IPS DF 4.7 (cell line): Measurements from ENCODE around the gene CCL26.
"Not testable (repeated sequence)": the region's sequence is repeated elsewhere in the genome, so short reads cannot be mapped to it uniquely, and the experiment has no call there.

Experiments
- DNase-seq: peaks from one replicate; pipeline ENCODE4 v3.0.0-alpha.2; 2013; ENCODE audit warnings: low spot score; ENCODE audit errors: extremely low read depth

Gene CCL26

DNA sequence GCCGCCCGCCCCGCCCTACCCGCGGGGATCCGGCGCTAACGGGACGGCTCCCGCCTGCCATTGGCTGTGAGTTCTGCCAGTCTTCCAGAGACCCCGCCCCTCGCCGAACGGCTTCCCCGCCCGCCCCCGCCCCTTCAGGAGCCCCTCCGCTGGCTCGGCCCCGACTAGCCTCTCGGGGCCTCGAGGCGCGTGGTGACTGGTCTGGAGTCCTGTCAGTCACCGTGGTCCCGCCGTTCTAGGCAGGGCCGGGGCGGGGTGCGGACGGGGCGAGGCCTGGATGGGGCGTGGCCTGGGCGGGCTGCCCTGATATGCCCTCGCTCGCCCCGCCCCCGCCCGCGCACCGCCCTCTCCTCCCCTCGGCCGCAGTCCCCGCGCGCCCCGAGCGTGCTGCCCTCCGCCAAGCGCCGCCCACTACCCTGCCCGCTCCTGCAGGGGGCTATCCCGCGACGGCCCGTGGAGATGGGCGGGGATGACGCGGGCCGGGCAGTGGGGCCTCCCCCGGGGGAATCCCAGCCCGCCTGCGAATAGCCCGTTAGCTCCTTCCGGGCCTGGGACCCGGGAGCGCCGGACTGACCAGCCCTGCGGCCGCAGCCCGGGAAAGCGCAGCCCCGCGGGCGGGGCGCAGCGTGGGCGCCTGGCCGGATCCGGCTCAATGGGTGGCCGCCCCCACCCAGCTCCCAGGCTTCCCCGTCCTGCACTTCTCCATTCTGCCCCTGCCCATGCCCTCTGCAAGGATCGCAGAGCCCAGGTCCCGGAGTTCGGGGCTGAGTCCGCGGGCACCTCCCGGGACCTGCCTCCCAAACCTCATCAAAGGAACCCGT, 32.8 kb downstream of the CCL26 start:
- no peak for DNase-seq

DNA sequence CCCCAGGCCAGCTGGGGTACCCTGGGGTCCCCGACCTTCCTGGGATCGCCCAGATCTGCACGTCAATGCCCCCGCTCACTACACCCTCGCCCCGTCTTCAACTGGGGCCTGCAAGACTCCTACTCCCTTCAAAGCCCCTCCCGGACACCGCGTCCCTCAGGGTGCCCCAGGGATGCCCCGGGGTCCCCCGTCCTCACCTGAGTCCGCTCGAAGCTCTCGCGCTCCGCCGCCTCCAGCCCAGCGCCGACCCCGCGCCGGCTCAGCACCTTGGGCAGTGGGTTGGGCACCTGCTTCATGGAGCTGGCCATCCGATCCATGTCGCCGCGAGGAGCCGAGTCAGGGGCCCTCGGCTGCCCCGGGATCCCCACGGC, 33.4 kb downstream of the CCL26 start, which contains the start of gene HIP1:
Gene HIP1 (minus strand): TSS at position 338 of the 371 bp plus-strand sequence. CDS start 21 bp downstream, at position 317.
- DNase-seq = no peak

DNA sequence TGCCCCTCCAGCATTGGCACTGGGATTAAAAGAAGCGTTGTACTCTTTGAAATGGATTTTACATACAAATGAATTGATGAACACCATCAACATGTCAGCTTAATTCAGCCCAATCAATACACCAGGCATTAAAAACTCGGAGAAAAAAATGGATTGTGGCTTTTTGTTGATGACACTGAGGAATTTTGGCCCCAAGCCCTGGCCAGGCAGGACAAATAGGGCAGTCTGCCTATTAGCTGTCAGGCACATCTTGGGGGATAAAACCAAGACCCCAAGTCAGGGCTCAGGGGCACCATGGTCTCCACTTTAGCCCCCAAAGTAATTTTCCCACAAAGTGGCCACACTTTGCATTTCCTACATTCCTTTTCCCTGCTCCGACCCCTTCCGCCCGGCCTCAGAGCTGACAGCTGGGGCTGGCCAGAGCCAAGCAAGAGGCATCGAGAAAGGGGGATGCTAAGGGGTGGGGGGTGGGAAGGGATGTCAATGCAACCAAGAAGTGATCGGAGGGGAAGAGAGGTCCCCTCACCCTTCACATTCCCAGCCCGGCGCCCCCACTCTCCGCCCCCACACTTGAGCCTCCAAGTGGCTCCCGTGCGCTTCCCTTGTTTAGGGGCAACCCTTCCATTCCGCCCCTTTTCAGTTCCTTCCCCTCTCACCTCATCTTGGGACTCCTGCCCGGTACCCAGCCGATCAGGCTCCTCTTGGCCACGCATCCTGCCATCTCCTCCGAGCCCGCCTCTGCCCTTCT, 34.0 kb downstream of the CCL26 start:
- DNase-seq = no peak

GRCh38 chr7:75735581-75736350, 36.2 kb downstream of the CCL26 start:
- DNase-seq = no peak

- no peak for DNase-seq
These were observed 37.2 kb downstream of the CCL26 start for GRCh38 chr7:75734586-75735458.

GRCh38 chr7:75732764-75733630, 39.0 kb downstream of the CCL26 start:
- no peak for DNase-seq

- DNase-seq = no peak
These were observed 39.9 kb downstream of the CCL26 start for GRCh38 chr7:75732016-75732521.

- DNase-seq = no peak
These were observed 42.1 kb downstream of the CCL26 start for GRCh38 chr7:75729851-75730274.

DNA sequence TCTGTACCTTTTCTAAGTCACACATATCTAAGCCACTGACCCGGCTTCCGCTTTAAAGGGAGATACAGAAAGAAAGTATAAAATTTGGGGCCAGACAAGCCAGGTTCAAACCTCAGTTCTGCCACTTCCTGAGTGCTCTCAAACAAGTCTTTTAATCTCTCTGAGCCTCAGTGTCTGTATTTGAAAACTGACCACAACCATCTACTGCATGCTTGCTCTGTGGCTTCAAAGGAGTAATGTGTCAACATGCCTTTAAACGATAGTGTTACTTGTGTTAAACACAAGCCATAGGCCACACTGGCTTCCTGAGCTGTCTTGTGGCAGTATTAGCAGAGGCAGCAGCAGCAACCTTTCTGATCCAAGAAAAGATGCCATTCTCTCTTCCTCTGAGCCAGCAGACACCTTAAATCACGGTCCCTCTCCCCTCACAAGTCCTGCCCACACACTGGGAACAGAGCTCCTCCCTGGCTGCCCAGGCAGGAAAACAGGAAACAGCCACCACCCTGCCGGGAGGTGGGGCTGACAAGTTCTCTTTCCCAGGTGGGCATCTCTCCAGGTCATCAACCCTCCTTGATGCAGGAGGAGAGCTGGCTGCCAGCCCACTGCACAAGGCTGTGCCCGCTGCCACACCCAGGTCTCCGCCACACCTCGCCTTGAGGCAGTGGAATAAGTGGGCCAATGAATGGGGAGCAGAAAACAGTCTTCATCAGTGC, 44.0 kb downstream of the CCL26 start:
- DNase-seq = no peak

DNA sequence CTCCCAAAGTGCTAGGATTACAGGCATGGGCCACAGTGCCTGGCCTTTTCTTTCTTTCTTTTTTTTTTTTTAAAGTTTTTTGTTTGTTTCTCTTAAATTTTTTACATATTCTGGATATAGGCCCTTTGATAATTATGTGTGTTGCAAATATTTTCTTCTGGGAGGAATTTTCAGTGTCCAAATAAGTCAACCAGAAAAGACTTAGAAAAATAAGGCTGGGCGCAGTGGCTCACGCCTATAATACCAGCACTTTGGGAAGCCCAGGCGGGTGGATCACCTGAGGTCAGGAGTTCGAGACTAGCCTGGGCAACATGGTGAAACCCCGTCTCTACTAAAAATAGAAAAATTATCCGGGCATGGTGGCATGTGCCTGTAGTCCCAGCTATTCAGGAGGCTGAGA, 44.7 kb downstream of the CCL26 start:
- DNase-seq = not testable (repeated sequence)

DNA sequence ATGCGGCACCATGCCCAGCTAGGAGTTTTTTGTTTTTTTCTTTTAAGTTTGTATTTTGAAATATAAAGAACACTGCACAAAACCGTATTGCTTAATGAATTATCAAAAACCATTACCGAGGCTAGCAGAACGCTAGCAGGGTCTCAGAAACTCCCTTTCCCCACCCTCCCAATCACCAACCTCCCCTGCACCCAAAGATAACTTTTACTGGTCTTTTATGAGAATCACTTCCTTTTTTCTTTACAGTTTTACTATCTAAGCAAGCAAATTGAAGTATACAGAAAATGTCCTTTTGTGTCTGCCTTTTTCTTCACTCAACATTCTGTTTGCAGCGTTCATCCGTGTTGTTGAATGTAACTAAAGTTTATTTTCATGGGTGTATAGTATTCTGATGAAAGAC, 46.7 kb downstream of the CCL26 start:
- DNase-seq = no peak

GRCh38 chr7:75723444-75723843, 48.6 kb downstream of the CCL26 start:
- DNase-seq = no peak

DNA sequence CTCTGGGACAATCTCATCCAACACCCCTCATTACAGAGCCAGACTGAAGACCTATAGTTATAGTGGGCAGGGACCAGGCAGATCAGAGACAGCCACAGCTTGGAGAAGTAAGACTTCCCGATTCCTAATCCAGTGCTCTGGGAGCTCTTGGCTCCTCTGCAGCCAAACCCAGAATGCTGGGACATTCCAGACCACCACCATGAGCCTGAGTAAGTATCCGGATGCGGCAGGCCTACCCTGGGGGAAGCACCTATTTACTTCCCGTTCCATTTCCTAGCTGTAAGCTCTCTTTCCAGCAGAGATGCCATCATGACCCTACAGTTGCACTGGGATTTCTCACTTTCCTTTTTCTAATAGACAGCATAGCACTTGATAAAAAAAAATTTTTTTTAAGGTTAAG, 49.6 kb downstream of the CCL26 start:
- no peak for DNase-seq

DNA sequence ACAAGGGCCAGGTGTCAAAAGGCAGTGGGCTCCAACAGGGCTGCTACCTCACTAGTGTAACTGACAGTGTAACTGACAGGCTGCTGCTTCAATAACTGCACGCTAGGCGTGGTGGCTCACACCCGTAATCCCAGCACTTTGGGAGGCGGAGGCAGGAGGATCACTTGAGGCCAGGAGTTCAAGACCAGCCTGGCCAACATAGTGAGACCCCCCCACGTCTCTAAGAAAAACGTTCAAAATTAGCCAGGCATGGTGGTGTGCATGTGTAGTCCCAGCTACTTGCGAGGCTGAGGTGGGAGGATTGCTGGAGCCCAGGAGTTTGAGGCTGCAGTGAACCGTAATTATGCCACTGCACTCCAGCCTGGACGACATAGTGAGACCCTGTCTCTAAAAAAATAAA, 50.1 kb downstream of the CCL26 start:
- DNase-seq = not testable (repeated sequence)

DNA sequence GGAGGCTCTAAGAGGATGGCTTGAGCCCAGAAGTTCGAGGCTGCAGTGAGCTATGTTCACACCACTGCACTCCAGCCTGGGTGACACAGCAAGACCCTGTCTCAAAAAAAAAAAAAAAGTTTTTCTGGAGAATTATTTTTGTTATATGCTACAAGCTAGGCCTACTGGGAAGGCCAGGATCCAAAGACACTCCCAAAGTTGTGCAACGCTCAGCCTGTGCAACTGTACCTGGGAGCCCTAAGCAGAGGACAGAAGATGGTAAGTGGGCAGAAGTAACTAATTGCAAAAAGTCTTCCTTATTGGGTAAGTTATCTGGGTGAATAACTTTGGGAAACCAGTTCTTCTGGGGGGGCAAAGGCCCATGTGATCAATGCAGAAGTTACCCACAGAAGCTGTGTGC, 50.6 kb downstream of the CCL26 start:
- no peak for DNase-seq

- DNase-seq = no peak
These were observed 52.4 kb downstream of the CCL26 start for GRCh38 chr7:75719626-75720025.
